Suppressor macrophage (primary cell): ENCODE data around the gene FBRSL1.
A peak's percentile ranks its signal among the peaks of the same experiment; 100 is the strongest.

Source experiments
- DNase-seq, 4 experiments: peaks; one replicate each; pipeline ENCODE4 v3.0.0-alpha.2; 2020 to 2022

Gene FBRSL1

GRCh38 chr12:132484183-132484890, 5.6 kb upstream of the FBRSL1 start:
- no peak for DNase-seq

GRCh38 chr12:132484891-132485441, 5.0 kb upstream of the FBRSL1 start:
- no peak for DNase-seq

GRCh38 chr12:132485619-132486018, 4.3 kb upstream of the FBRSL1 start:
- no peak for DNase-seq

- DNase-seq, result no peak
These were observed 3.8 kb upstream of the FBRSL1 start for GRCh38 chr12:132486168-132486567.

- DNase-seq, result no peak
These were observed 3.4 kb upstream of the FBRSL1 start for GRCh38 chr12:132486576-132486975.

- DNase-seq, result no peak
These were observed 2.6 kb upstream of the FBRSL1 start for GRCh38 chr12:132487311-132487741.

GRCh38 chr12:132488127-132489077, 1.5 kb upstream of the FBRSL1 start:
- DNase-seq, result peak; percentile 34 to 72 (median 59)

- DNase-seq, result peak; percentile 61 to 82 (median 74)
These were observed 811 bp upstream of the FBRSL1 start for GRCh38 chr12:132489078-132489601.

- peak; percentile 29 to 72 (median 50) for DNase-seq
These were observed 629 bp downstream of the FBRSL1 start for GRCh38 chr12:132490422-132491137.

GRCh38 chr12:132491138-132491663, 1.2 kb downstream of the FBRSL1 start:
- DNase-seq, result no peak

- no peak for DNase-seq
These were observed 1.9 kb downstream of the FBRSL1 start for GRCh38 chr12:132491761-132492378.

GRCh38 chr12:132492522-132492921, 2.6 kb downstream of the FBRSL1 start:
- no peak for DNase-seq

- DNase-seq, result no peak
These were observed 3.0 kb downstream of the FBRSL1 start for GRCh38 chr12:132492951-132493350.

- no peak for DNase-seq
These were observed 3.7 kb downstream of the FBRSL1 start for GRCh38 chr12:132493482-132494178.

- DNase-seq, result peak; percentile 34 to 53 (median 44)
These were observed 4.6 kb downstream of the FBRSL1 start for GRCh38 chr12:132494294-132495164.

- no peak for DNase-seq
These were observed 5.2 kb downstream of the FBRSL1 start for GRCh38 chr12:132495165-132495544.

- DNase-seq, result no peak
These were observed 5.8 kb downstream of the FBRSL1 start for GRCh38 chr12:132495629-132496357.

GRCh38 chr12:132496358-132496669, 6.4 kb downstream of the FBRSL1 start:
- DNase-seq, result no peak

GRCh38 chr12:132496710-132497109, 6.8 kb downstream of the FBRSL1 start:
- no peak for DNase-seq
